Smooth muscle cell (in vitro differentiated cells): ENCODE data around the gene SPINK6. TPM values are rescaled to one million over a fixed set of nuclear protein-coding genes. Genes with fewer than 3 reads are reported as not detected.

Experiments
- DNase-seq: peaks from one replicate; lab custom pipeline; 2025; ENCODE audit not compliant: unreplicated experiment; lab: John Stamatoyannopoulos, UW
- H2AFZ ChIP-seq: fragments of 200-600 bp; sonication (generic); 2 replicates; pipeline ENCODE4 v1.6.0; 2016; ENCODE audit warnings: antibody characterized with exemption, low read depth, mild to moderate bottlenecking
- H3F3A ChIP-seq: fragments of 200-600 bp; sonication (generic); 2 replicates; pipeline ENCODE4 v1.6.0; 2017; ENCODE audit warnings: antibody characterized with exemption, low read depth
- H3K27ac ChIP-seq: fragments of 200-600 bp; sonication (generic); 2 replicates; pipeline ENCODE4 v1.5.1; 2016; ENCODE audit warnings: low read depth, mild to moderate bottlenecking
- H3K27me3 ChIP-seq: fragments of 200-600 bp; sonication (generic); 2 replicates; pipeline ENCODE4 v1.6.1; 2016; ENCODE audit warnings: low read depth, mild to moderate bottlenecking
- H3K36me3 ChIP-seq: fragments of 200-600 bp; sonication (generic); 2 replicates; pipeline ENCODE4 v1.5.1; 2016; ENCODE audit warnings: low read depth
- H3K4me1 ChIP-seq: fragments of 200-600 bp; sonication (generic); 2 replicates; pipeline ENCODE4 v1.5.1; 2016; ENCODE audit warnings: low read depth
- H3K4me2 ChIP-seq: fragments of 200-600 bp; sonication (generic); 2 replicates; pipeline ENCODE4 v1.6.0; 2016; ENCODE audit warnings: mild to moderate bottlenecking
- H3K4me3 ChIP-seq: fragments of 200-600 bp; sonication (generic); 2 replicates; pipeline ENCODE4 v1.5.1; 2016; ENCODE audit warnings: mild to moderate bottlenecking
- H3K79me2 ChIP-seq: fragments of 200-600 bp; sonication (generic); 2 replicates; pipeline ENCODE4 v1.6.0; 2016; ENCODE audit warnings: low read depth, mild to moderate bottlenecking
- H3K9ac ChIP-seq: fragments of 200-600 bp; sonication (generic); 2 replicates; pipeline ENCODE4 v1.6.0; 2016; ENCODE audit warnings: low read depth
- H3K9me3 ChIP-seq: fragments of 200-600 bp; sonication (generic); replicated peaks from 2 replicates; pipeline ENCODE4 v1.5.1; 2016; ENCODE audit warnings: low read depth
- H4K20me1 ChIP-seq: fragments of 200-600 bp; sonication (generic); 2 replicates; pipeline ENCODE4 v1.6.0; 2016; ENCODE audit warnings: low read depth
- WGBS: methylation state at CpG from one replicate; pipeline ENCODE4 v1.1.7; 2016; ENCODE audit warnings: low lambda C conversion rate; 5-methylcytosine and 5-hydroxymethylcytosine counted together
- polyA plus RNA-seq: library from polyadenylated mRNA; unstranded; fragments of >200 nt; fragmentation: Nextera tagmentation; extraction: Ambion mirVana; gene quantifications from 2 replicates; pipeline ENCODE4 v1.2.1, GENCODE V29; 2016
- total RNA-seq: library from RNA; depleted of rRNA; stranded (reverse); fragments of >200 nt; gene quantifications from 2 replicates; pipeline ENCODE4 v1.2.3, GENCODE V29; 2014
- TF ChIP-seq, protein P1 (sequence below): fragments of 200-600 bp; sonication (generic); IDR thresholded peaks from 2 replicates; pipeline ENCODE4 v1.5.1; 2017; ENCODE audit warnings: borderline replicate concordance, mild to moderate bottlenecking, antibody characterized with exemption; ENCODE audit not compliant: insufficient read depth, poor library complexity, severe bottlenecking

Gene SPINK6
- total and polyA plus RNA-seq, 2 experiments from 2014 or later = 112 to 218 TPM

GRCh38 chr5:148224117-148224742 is 21.4 kb downstream of the SPINK6 start:
- Histone ChIP-seq H3K4me1 (no peaks in the 10 kb centered on the region), H3F3A (no peaks in the 10 kb centered on the region), H3K27me3 (peaks cover 5% of the 10 kb centered on the region), H3K79me2 (no peaks in the 10 kb centered on the region), H3K9me3 (no peaks in the 10 kb centered on the region), H3K9ac (peak overlapping the region; percentile 19), H3K36me3 (no peaks in the 10 kb centered on the region), H3K4me2 (no peak overlapping the region), H3K27ac (peak overlapping the region; percentile 74), H4K20me1 (no peaks in the 10 kb centered on the region), H2AFZ (no peak overlapping the region), H3K4me3 (no peak overlapping the region)
- WGBS = 18% methylated on average over 2 of the region's 2 CpGs
- no peak for DNase-seq
- TF ChIP-seq, protein P1, sequence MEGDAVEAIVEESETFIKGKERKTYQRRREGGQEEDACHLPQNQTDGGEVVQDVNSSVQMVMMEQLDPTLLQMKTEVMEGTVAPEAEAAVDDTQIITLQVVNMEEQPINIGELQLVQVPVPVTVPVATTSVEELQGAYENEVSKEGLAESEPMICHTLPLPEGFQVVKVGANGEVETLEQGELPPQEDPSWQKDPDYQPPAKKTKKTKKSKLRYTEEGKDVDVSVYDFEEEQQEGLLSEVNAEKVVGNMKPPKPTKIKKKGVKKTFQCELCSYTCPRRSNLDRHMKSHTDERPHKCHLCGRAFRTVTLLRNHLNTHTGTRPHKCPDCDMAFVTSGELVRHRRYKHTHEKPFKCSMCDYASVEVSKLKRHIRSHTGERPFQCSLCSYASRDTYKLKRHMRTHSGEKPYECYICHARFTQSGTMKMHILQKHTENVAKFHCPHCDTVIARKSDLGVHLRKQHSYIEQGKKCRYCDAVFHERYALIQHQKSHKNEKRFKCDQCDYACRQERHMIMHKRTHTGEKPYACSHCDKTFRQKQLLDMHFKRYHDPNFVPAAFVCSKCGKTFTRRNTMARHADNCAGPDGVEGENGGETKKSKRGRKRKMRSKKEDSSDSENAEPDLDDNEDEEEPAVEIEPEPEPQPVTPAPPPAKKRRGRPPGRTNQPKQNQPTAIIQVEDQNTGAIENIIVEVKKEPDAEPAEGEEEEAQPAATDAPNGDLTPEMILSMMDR = no peak

DNA sequence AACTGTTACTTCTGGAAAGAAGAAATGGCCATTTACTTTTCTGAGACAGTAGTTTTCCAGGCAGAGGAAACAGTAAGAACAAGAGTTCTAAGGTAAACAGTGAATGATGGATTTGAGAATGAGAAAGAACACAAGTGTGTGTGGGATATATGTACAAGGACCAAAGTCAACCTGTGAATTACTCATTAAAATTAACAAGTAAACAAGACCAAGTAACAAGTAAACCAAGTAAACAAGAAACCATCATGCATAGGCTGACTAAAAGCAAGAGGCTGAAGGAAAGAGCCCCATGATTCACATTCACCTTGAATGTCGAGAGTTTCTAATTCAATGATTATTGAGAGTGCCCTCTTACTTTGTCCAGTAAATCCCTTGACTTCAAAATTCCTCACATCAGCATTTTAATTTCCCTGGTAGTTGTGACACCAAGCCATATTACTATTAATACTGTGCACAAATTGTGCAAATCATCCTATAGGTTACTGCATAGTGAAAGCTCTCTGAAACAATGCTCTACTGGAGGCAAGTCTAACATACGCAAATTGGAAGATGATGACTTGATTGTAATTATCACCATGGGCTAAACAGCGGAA is 25.6 kb downstream of the SPINK6 start:
- H3F3A ChIP-seq = no peaks in the 10 kb centered on the region
- H3K9me3 ChIP-seq = no peaks in the 10 kb centered on the region
- no peaks in the 10 kb centered on the region for H3K79me2 ChIP-seq
- H3K36me3 ChIP-seq = no peaks in the 10 kb centered on the region
- H2AFZ ChIP-seq = no peak overlapping the region
- TF ChIP-seq, protein P1 = no peak
- no peak overlapping the region for H3K27ac ChIP-seq
- no peaks in the 10 kb centered on the region for H3K27me3 ChIP-seq
- H3K9ac ChIP-seq = no peak overlapping the region
- no peak for DNase-seq
- 88% methylated on average over 3 of the region's 3 CpGs for WGBS
- no peak overlapping the region for H3K4me2 ChIP-seq
- H4K20me1 ChIP-seq = no peaks in the 10 kb centered on the region
- no peaks in the 10 kb centered on the region for H3K4me1 ChIP-seq
- H3K4me3 ChIP-seq = no peak overlapping the region

GRCh38 chr5:148229840-148230239 is 27.0 kb downstream of the SPINK6 start:
- no peak overlapping the region for H3K27ac ChIP-seq
- no peak overlapping the region for H2AFZ ChIP-seq
- H3F3A ChIP-seq = no peaks in the 10 kb centered on the region
- H3K79me2 ChIP-seq = no peaks in the 10 kb centered on the region
- no peaks in the 10 kb centered on the region for H3K9me3 ChIP-seq
- no peaks in the 10 kb centered on the region for H4K20me1 ChIP-seq
- DNase-seq = no peak
- no peak overlapping the region for H3K4me2 ChIP-seq
- TF ChIP-seq, protein P1 = no peak
- H3K9ac ChIP-seq = no peak overlapping the region
- H3K4me1 ChIP-seq = no peaks in the 10 kb centered on the region
- no peak overlapping the region for H3K4me3 ChIP-seq
- H3K36me3 ChIP-seq = no peaks in the 10 kb centered on the region
- no peaks in the 10 kb centered on the region for H3K27me3 ChIP-seq

DNA sequence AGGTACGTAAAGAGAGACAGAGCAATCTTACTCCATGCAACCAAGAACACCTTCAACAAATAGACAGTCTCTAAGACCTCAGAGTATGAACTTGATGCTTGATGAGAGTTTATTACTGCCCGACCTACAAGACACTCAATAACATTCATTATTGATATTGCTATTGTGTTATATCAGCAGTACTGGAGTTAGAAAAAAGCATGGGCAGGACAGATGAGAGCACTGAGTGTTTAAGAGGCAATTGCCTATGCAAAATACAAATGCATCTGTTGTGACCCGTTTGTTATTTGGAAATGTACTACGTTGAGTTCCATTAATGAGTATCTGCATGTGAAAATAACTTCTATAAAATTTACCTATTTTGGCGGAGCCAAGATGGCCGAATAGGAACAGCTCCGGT is 27.4 kb downstream of the SPINK6 start:
- TF ChIP-seq, protein P1 = no peak
- no peak for DNase-seq
- Histone ChIP-seq H3K27me3 (no peaks in the 10 kb centered on the region), H3K9ac (no peak overlapping the region), H3K4me3 (no peak overlapping the region), H3K4me2 (no peak overlapping the region), H3K36me3 (no peaks in the 10 kb centered on the region), H4K20me1 (no peaks in the 10 kb centered on the region), H3K79me2 (no peaks in the 10 kb centered on the region), H3K27ac (no peak overlapping the region), H2AFZ (no peak overlapping the region), H3K9me3 (no peaks in the 10 kb centered on the region), H3K4me1 (no peaks in the 10 kb centered on the region), H3F3A (no peaks in the 10 kb centered on the region)
- 93% methylated on average over 7 of the region's 7 CpGs for WGBS
